ENCODE data around the gene KIAA1549. TPM values are rescaled to one million over a fixed set of nuclear protein-coding genes. Genes with fewer than 3 reads are reported as not detected.

KIAA1549 gene
- polyA plus RNA-seq, 1 donor (not counting 4 experiments of a cell fraction or from before 2014, with no cell fraction given) = 1.1 TPM

DNA sequence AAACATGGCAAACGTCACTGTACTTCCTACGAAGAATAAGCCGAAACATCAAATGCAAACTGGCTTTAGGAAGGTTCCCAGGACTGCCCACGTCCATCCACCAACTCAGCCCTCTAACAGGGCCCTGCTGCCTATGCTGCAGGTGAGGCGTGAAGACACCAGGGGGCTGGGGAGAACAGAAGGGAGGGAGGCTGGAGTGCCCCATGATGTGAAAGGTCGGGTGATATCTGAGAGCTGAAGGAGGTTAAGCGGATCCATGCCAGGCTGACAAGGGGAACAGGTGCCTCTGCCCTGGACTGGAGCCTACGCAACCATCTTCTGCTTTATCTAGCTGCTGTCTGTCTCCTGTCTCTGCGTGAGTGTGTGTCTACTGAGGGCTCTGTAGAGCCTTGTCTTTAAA is 143.0 kb downstream of the KIAA1549 start:
- H3K36me3 ChIP-seq (ENCODE audit: control insufficient read depth in 2 of 2, extremely low read depth in 1 of 2, insufficient read depth in 2 of 2, low read length in 2 of 2) = no peaks in the 10 kb centered on the region
- H3K9me1 ChIP-seq (ENCODE audit: control insufficient read depth, extremely low read depth, insufficient read depth, low read length) = no peaks in the 10 kb centered on the region
- no peaks in the 10 kb centered on the region for H3K4me1 ChIP-seq (ENCODE audit: control insufficient read depth, extremely low read depth, insufficient read depth, low read length)
- H3K79me2 ChIP-seq (ENCODE audit: control insufficient read depth, insufficient read depth, low read length) = no peaks in the 10 kb centered on the region
- no peak overlapping the region for H3K4me3 ChIP-seq (ENCODE audit: control insufficient read depth in 2 of 3, extremely low read depth in 1 of 3, insufficient read depth in 2 of 3, low read depth in 1 of 3, low read length in 3 of 3)
- no peaks in the 10 kb centered on the region for H3K9me3 ChIP-seq (ENCODE audit: control insufficient read depth, low read depth, low read length)
- H2AFZ ChIP-seq (ENCODE audit: control insufficient read depth, low read length) = no peak overlapping the region
- H3K27me3 ChIP-seq (ENCODE audit: control insufficient read depth, extremely low read depth, insufficient read depth, low read length) = no peaks in the 10 kb centered on the region
- TF ChIP-seq EZH2 (IDR thresholded peaks at IDR 0.05; ENCODE audit: low read length) (no peak), CTCF (optimal IDR thresholded peaks at IDR 0.05 in 1 of 3, IDR thresholded peaks at IDR 0.05 in 1 of 3, conservative IDR thresholded peaks at IDR 0.05 in 1 of 3; ENCODE audit: extremely low read depth in 1 of 3, insufficient read depth in 2 of 3, low read length in 3 of 3) (no peak)
- H4K20me1 ChIP-seq (ENCODE audit: control insufficient read depth, extremely low read depth, insufficient read depth, low read length) = no peaks in the 10 kb centered on the region
- dilution Hi-C loops (cut with MboI; ENCODE audit: extremely low pct_ligation_motif_present, low sequenced_read_pairs) = no loop called here
- FAIRE-seq = no peak
- no peak overlapping the region for H3K9ac ChIP-seq (ENCODE audit: control insufficient read depth, extremely low read depth, insufficient read depth, low read length)
- no peak overlapping the region for H3K4me2 ChIP-seq (ENCODE audit: control insufficient read depth, extremely low read depth, insufficient read depth, low read depth, low read length)
- DNase-seq (ENCODE audit: low read depth, low spot score) = no peak
- H3K27ac ChIP-seq (ENCODE audit: control insufficient read depth, insufficient read depth, low read length) = no peak overlapping the region

- H3K4me3 ChIP-seq (ENCODE audit: control insufficient read depth in 2 of 3, extremely low read depth in 1 of 3, insufficient read depth in 2 of 3, low read depth in 1 of 3, low read length in 3 of 3) = no peak overlapping the region
- no peak for FAIRE-seq
- TF ChIP-seq EZH2 (IDR thresholded peaks at IDR 0.05; ENCODE audit: low read length) (no peak), CTCF (optimal IDR thresholded peaks at IDR 0.05 in 1 of 3, IDR thresholded peaks at IDR 0.05 in 1 of 3, conservative IDR thresholded peaks at IDR 0.05 in 1 of 3; ENCODE audit: extremely low read depth in 1 of 3, insufficient read depth in 2 of 3, low read length in 3 of 3) (no peak)
Observed at GRCh38 chr7:138837627-138838026, 143.6 kb downstream of the KIAA1549 start.

More at GRCh38 chr7:138837627-138838026, 143.6 kb downstream of the KIAA1549 start:
- no peaks in the 10 kb centered on the region for H4K20me1 ChIP-seq (ENCODE audit: control insufficient read depth, extremely low read depth, insufficient read depth, low read length)
- H3K27ac ChIP-seq (ENCODE audit: control insufficient read depth, insufficient read depth, low read length) = no peak overlapping the region
- no peaks in the 10 kb centered on the region for H3K9me3 ChIP-seq (ENCODE audit: control insufficient read depth, low read depth, low read length)
- no peaks in the 10 kb centered on the region for H3K4me1 ChIP-seq (ENCODE audit: control insufficient read depth, extremely low read depth, insufficient read depth, low read length)
- dilution Hi-C loops (cut with MboI; ENCODE audit: extremely low pct_ligation_motif_present, low sequenced_read_pairs) = no loop called here
- no peak overlapping the region for H3K4me2 ChIP-seq (ENCODE audit: control insufficient read depth, extremely low read depth, insufficient read depth, low read depth, low read length)
- H3K79me2 ChIP-seq (ENCODE audit: control insufficient read depth, insufficient read depth, low read length) = no peaks in the 10 kb centered on the region
- H3K36me3 ChIP-seq (ENCODE audit: control insufficient read depth in 2 of 2, extremely low read depth in 1 of 2, insufficient read depth in 2 of 2, low read length in 2 of 2) = no peaks in the 10 kb centered on the region
- no peaks in the 10 kb centered on the region for H3K9me1 ChIP-seq (ENCODE audit: control insufficient read depth, extremely low read depth, insufficient read depth, low read length)
- H2AFZ ChIP-seq (ENCODE audit: control insufficient read depth, low read length) = no peak overlapping the region
- no peaks in the 10 kb centered on the region for H3K27me3 ChIP-seq (ENCODE audit: control insufficient read depth, extremely low read depth, insufficient read depth, low read length)
- H3K9ac ChIP-seq (ENCODE audit: control insufficient read depth, extremely low read depth, insufficient read depth, low read length) = no peak overlapping the region
- DNase-seq (ENCODE audit: low read depth, low spot score) = no peak

All from keratinocyte (primary cell).